K562 treated with DMSO at 1 percent for 12 hours (cell line): ENCODE results near the gene AMPD1. TPM values are rescaled to one million over a fixed set of nuclear protein-coding genes. Genes with fewer than 3 reads are reported as not detected.

ENCODE experiments used
- total RNA-seq: library from RNA; unstranded; fragments of 300-600 nt; gene quantifications from 2 replicates; pipeline ENCODE4 v1.2.3, GENCODE V29; 2022; ENCODE audit not compliant: insufficient read depth

Gene AMPD1
- total RNA-seq = not detected in 2 replicates

GRCh38 chr1:114695430-114696058, at the start of gene AMPD1:
Gene AMPD1, minus strand, starts transcription at chr1:114695546. Its CDS starts 75 bp downstream, at chr1:114695471.

GRCh38 chr1:114716304-114717170, 21.2 kb upstream of the AMPD1 start, which contains the start of gene NRAS:
Gene NRAS, minus strand, starts transcription at chr1:114716771. Its CDS starts 611 bp downstream, at chr1:114716160.

GRCh38 chr1:114669562-114670082, 25.7 kb downstream of the AMPD1 start, which contains the start of gene DENND2C:
Gene DENND2C, minus strand, starts transcription at chr1:114670049. Its CDS starts 44,065 bp downstream, at chr1:114625984.

Other genes with a start within 250 kb of the AMPD1 start
- 8.7 and 29.2 TPM in 2 replicates for gene TRIM33, start 184.3 kb downstream of the AMPD1 start, total RNA-seq
- 31.6 and 67.3 TPM in 2 replicates for gene BCAS2, start 113.9 kb downstream of the AMPD1 start, total RNA-seq
- gene DENND2C, start 25.5 kb downstream of the AMPD1 start, total RNA-seq = 0.44 TPM in 1 of 2 replicates, not detected in the other
- 14.2 and 35.4 TPM in 2 replicates for gene NRAS, start 21.2 kb upstream of the AMPD1 start, total RNA-seq
- 96.8 and 229 TPM in 2 replicates for gene CSDE1, start 62.4 kb upstream of the AMPD1 start, total RNA-seq
- 12.1 and 89.3 TPM in 2 replicates for gene SIKE1, start 85.1 kb upstream of the AMPD1 start, total RNA-seq
- gene SYCP1, start 159.3 kb upstream of the AMPD1 start, total RNA-seq = not detected in 2 replicates